Type B pancreatic cell (in vitro differentiated cells): ENCODE data around the gene CAVIN3. TPM values are rescaled to one million over a fixed set of nuclear protein-coding genes. Genes with fewer than 3 reads are reported as not detected.
A peak's percentile ranks its signal among the peaks of the same experiment; 100 is the strongest.

Experiments
- DNase-seq: peaks from one replicate; pipeline ENCODE4 v3.0.0; 2021; ENCODE audit warnings: mixed read lengths; ENCODE audit not compliant: unreplicated experiment; ENCODE audit errors: extremely low spot score
- H3K27ac Mint-ChIP-seq: 2 replicates; pipeline ENCODE4 v1.8.0; 2021; ENCODE audit warnings: mild to moderate bottlenecking, mixed read lengths
- H3K27me3 Mint-ChIP-seq: 2 replicates; pipeline ENCODE4 v1.8.0; 2021; ENCODE audit warnings: mixed read lengths
- H3K36me3 Mint-ChIP-seq: 2 replicates; pipeline ENCODE4 v1.8.0; 2021; ENCODE audit warnings: mixed read lengths
- H3K4me1 Mint-ChIP-seq: one replicate; pipeline ENCODE4 v1.8.0; 2021; ENCODE audit warnings: mixed read lengths; ENCODE audit not compliant: unreplicated experiment
- H3K4me3 Mint-ChIP-seq: 2 replicates; pipeline ENCODE4 v1.8.0; 2021; ENCODE audit warnings: mild to moderate bottlenecking, mixed read lengths
- H3K9me3 Mint-ChIP-seq: 2 replicates; pipeline ENCODE4 v1.8.0; 2021; ENCODE audit warnings: mixed read lengths
- total RNA-seq: library from RNA; stranded (reverse); gene quantifications from 2 replicates; pipeline ENCODE4 v1.2.1, GENCODE V29; 2021; ENCODE audit warnings: low replicate concordance
- TF ChIP-seq, protein P1 (sequence below): fragments of 200-600 bp; sonication (generic); conservative IDR thresholded peaks from 2 replicates; pipeline ENCODE4 v1.5.0; 2021; ENCODE audit warnings: antibody characterized with exemption, mild to moderate bottlenecking

Gene CAVIN3
- total RNA-seq, 1 donor from 2014 or later: 4.2 TPM

DNA sequence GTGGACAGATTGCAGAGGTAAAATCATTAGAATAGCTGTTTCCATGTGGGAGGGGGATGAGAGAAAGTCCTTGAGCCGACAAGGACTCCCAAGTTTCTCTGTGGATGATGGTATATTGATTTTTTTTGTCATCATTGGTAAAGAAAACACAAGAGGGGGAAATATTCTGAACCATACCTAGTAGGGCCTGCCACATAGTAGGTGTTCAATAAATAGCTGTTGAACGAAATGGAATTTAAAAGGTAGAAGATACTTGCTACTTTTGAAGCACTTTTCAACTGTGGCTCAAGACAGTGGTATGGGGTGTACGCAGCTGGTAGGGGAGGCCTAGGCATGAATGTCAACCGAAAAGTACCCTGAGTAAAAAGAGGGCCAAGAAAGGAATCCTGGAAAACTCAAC is 2.1 kb downstream of the CAVIN3 start:
- Mint-ChIP-seq H3K27ac (peak overlapping the region; percentile 18), H3K4me3 (peak overlapping the region; percentile 72), H3K36me3 (no peaks in the 10 kb centered on the region), H3K9me3 (no peaks in the 10 kb centered on the region), H3K4me1 (peaks cover 20% of the 10 kb centered on the region), H3K27me3 (peaks cover 46% of the 10 kb centered on the region)
- TF ChIP-seq, protein P1, sequence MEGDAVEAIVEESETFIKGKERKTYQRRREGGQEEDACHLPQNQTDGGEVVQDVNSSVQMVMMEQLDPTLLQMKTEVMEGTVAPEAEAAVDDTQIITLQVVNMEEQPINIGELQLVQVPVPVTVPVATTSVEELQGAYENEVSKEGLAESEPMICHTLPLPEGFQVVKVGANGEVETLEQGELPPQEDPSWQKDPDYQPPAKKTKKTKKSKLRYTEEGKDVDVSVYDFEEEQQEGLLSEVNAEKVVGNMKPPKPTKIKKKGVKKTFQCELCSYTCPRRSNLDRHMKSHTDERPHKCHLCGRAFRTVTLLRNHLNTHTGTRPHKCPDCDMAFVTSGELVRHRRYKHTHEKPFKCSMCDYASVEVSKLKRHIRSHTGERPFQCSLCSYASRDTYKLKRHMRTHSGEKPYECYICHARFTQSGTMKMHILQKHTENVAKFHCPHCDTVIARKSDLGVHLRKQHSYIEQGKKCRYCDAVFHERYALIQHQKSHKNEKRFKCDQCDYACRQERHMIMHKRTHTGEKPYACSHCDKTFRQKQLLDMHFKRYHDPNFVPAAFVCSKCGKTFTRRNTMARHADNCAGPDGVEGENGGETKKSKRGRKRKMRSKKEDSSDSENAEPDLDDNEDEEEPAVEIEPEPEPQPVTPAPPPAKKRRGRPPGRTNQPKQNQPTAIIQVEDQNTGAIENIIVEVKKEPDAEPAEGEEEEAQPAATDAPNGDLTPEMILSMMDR: no peak
- DNase-seq: no peak

DNA sequence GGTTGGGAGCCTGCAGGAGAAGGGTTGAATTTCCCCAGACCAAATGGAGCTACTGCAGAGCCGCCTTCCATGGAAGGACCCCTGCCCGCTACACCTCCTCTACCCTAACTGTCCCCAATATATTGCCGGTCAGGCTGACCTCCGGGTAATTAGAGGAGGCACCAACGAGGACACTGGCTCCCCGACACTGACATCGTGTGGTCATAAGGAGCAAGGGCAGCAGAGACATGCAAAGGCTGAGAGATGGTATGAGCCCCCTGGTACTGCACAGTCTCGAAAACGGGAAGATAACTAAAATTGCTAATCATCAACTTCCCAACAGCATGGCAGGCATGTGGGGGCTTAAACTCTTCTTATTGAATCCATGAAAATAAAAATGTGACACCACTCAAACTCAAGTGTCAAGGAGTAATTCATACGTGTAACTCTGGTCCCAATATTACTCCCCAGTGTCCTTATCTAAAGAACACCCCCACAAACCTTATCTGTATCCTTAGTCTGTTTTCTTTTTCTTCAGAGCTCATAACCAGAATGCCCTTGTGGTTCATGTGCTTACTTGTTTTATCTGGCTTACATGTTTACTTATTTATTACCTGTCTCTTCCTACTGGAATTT is 4.4 kb downstream of the CAVIN3 start:
- no peak for DNase-seq
- TF ChIP-seq, protein P1: peak; percentile 85
- H3K4me1 Mint-ChIP-seq: peaks cover 9% of the 10 kb centered on the region
- no peaks in the 10 kb centered on the region for H3K36me3 Mint-ChIP-seq
- no peaks in the 10 kb centered on the region for H3K9me3 Mint-ChIP-seq
- no peak overlapping the region for H3K27ac Mint-ChIP-seq
- H3K4me3 Mint-ChIP-seq: peak overlapping the region; percentile 28
- H3K27me3 Mint-ChIP-seq: peaks cover 42% of the 10 kb centered on the region

DNA sequence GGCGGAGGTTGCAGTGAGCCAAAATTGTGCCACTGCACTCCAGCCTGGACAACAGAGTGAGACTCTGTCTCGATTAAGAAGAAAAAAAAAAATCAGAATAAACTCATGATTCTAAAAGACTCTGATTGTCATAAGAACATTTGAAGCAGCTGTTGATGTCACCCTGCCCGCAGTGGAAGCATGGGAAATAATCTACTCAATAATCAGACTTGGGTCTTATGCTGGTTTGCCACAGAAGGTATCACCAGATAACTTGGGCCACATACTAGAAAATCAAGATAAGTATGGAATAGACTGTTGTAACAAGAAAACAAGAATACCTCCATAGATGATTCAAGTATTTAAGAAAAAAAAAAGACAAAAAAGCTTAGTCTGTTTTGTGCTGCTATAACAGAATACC is 8.2 kb downstream of the CAVIN3 start:
- Mint-ChIP-seq H3K36me3 (no peaks in the 10 kb centered on the region), H3K9me3 (no peaks in the 10 kb centered on the region), H3K4me3 (no peak overlapping the region), H3K4me1 (peaks cover 5% of the 10 kb centered on the region), H3K27ac (no peak overlapping the region), H3K27me3 (peaks cover 30% of the 10 kb centered on the region)
- no peak for DNase-seq
- TF ChIP-seq, protein P1: no peak

DNA sequence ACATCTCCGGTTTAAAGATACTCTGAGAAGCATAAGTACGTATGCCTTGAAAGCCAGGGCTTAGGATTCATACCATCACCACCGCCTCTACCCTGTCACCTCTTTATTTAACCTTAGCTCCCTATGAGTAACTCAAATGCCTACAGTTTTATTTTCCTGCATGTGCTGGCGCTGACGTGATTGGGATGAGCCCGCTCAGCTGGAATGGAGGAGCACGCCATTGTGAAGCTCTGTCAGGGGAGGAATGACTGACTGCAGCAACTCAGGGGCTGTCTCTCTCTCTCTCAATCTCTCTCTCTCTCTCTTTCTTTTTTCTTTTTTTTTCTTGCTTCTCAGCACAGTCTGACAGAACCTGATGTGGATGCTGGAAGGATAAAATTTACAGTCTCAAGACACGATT is 12.4 kb downstream of the CAVIN3 start:
- Mint-ChIP-seq H3K36me3 (no peaks in the 10 kb centered on the region), H3K27ac (no peak overlapping the region), H3K9me3 (no peaks in the 10 kb centered on the region), H3K4me1 (peaks cover 5% of the 10 kb centered on the region), H3K4me3 (no peak overlapping the region), H3K27me3 (peaks cover 33% of the 10 kb centered on the region)
- no peak for DNase-seq
- TF ChIP-seq, protein P1: no peak

DNA sequence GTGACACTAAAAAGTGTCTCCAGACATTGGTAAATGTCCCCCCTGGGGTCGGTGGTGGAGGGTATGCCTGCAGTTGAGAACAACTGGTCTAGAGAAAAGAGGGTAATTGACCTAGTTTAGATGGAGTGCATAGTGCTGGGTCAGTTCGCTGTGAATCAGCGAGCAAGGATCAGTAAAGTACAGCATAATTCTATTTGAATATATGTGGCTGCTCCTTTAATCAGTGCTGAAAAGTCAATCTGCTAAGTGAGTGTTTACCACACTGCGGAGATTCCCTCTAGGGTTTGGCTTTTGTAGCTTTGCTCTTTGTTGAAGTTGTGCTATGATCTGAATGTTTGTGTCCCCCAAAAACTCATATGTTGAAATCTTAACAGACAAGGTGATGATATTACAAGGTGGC is 15.0 kb downstream of the CAVIN3 start:
- Mint-ChIP-seq H3K4me1 (peaks cover 9% of the 10 kb centered on the region), H3K36me3 (no peaks in the 10 kb centered on the region), H3K4me3 (no peak overlapping the region), H3K27me3 (peaks cover 33% of the 10 kb centered on the region), H3K9me3 (no peaks in the 10 kb centered on the region), H3K27ac (no peak overlapping the region)
- TF ChIP-seq, protein P1: no peak
- no peak for DNase-seq
